ENCODE results near the gene CHTF18. TPM values are rescaled to one million over a fixed set of nuclear protein-coding genes. Genes with fewer than 3 reads are reported as not detected.

CHTF18 gene
- total RNA-seq, 1 experiment from 2014 or later, result 120 TPM

GRCh38 chr16:769184-769784 is 19.1 kb upstream of the CHTF18 start:
- no peak overlapping the region for H3K4me3 Mint-ChIP-seq
- Histone ChIP-seq H3K9ac (ENCODE audit: extremely low read depth, insufficient read length, low read length) (no peak overlapping the region), H4K91ac (ENCODE audit: insufficient read length, low read depth, low read length) (no peak overlapping the region), H4K5ac (ENCODE audit: insufficient read length, low read depth, low read length) (no peak overlapping the region), H4K8ac (replicated peaks; ENCODE audit: insufficient read length, low read depth, low read length) (no peak overlapping the region), H3K4me1 (ENCODE audit: insufficient read depth, low read length) (no peaks in the 10 kb centered on the region), H2AK5ac (ENCODE audit: insufficient read length, low read length) (no peak overlapping the region), H2BK5ac (ENCODE audit: insufficient read length, low read length) (no peak overlapping the region), H2BK12ac (ENCODE audit: insufficient read length, low read depth, low read length) (no peak overlapping the region), H3K27me3 (ENCODE audit: insufficient read depth, low read length) (no peaks in the 10 kb centered on the region), H3K79me1 (ENCODE audit: insufficient read depth, low read depth, low read length, poor library complexity, severe bottlenecking) (no peaks in the 10 kb centered on the region), H3K9me3 (ENCODE audit: control insufficient read depth, low read depth, low read length) (no peaks in the 10 kb centered on the region), H3K23me2 (ENCODE audit: insufficient read length, low read depth, low read length, poor library complexity, severe bottlenecking) (no peaks in the 10 kb centered on the region), H3K18ac (ENCODE audit: insufficient read length, low read depth, low read length) (no peak overlapping the region), H3K27ac (ENCODE audit: insufficient read length, low read depth, low read length) (no peak overlapping the region), H2BK15ac (ENCODE audit: low read depth, low read length) (no peak overlapping the region), H3K56ac (ENCODE audit: insufficient read length, low read depth, low read length) (no peak overlapping the region), H3K4ac (ENCODE audit: low read depth, low read length) (no peak overlapping the region), H4K20me1 (ENCODE audit: control insufficient read depth, insufficient read depth, insufficient read length) (no peaks in the 10 kb centered on the region), H3K4me2 (ENCODE audit: insufficient read depth, insufficient read length, low read length) (no peak overlapping the region), H2BK20ac (ENCODE audit: low read depth, low read length, poor library complexity, severe bottlenecking) (no peak overlapping the region), H3K79me2 (ENCODE audit: insufficient read depth, low read length) (no peaks in the 10 kb centered on the region), H2BK120ac (ENCODE audit: low read depth, low read length, poor library complexity, severe bottlenecking) (no peak overlapping the region), H3T11ph (ENCODE audit: low read length) (no peak overlapping the region), H3K14ac (ENCODE audit: insufficient read depth, low read length) (no peak overlapping the region), H3K23ac (ENCODE audit: insufficient read length, low read depth, low read length) (no peak overlapping the region), H2AFZ (ENCODE audit: low read length) (no peak overlapping the region)
- no peak for DNase-seq
- TF ChIP-seq CTCF (conservative IDR thresholded peaks at IDR 0.05), result no peak
- no CpG with 5 or more reads among the region's 20 CpGs for WGBS (ENCODE audit: extremely low coverage, insufficient read length, low lambda C conversion rate)
- H3K27ac Mint-ChIP-seq, result no peak overlapping the region
- no peaks in the 10 kb centered on the region; a peak in 1 of 5 replicates for H3K9me3 Mint-ChIP-seq
- peaks cover 0 to 3% of the 10 kb centered on the region in 2 experiments; a peak in 1 of 4 replicates for H3K4me1 Mint-ChIP-seq
- no peaks in the 10 kb centered on the region for H3K36me3 Mint-ChIP-seq (ENCODE audit: insufficient read depth in 1 of 3, low read depth in 3 of 3)
- H3K27me3 Mint-ChIP-seq (ENCODE audit: low read depth), result peaks cover 5% of the 10 kb centered on the region
